T-helper 2 cell treated with Interferon-gamma antibody and Interleukin-4, amounts not matched to agents 5 μg/mL and 100 μg/mL, for 36 hours (primary cell): ENCODE results near the gene TEKT3.

Source experiments
- DNase-seq: peaks from one replicate; pipeline ENCODE4 v3.0.0; 2021; ENCODE audit warnings: low spot score
- H3K27ac Mint-ChIP-seq: one replicate; pipeline ENCODE4 v1.8.0; 2021; ENCODE audit warnings: mild to moderate bottlenecking, mixed read lengths
- H3K27me3 Mint-ChIP-seq: one replicate; pipeline ENCODE4 v1.8.0; 2021; ENCODE audit warnings: low read depth, mixed read lengths
- H3K36me3 Mint-ChIP-seq: one replicate; pipeline ENCODE4 v1.8.0; 2021; ENCODE audit warnings: low read depth, mixed read lengths
- H3K4me1 Mint-ChIP-seq: one replicate; pipeline ENCODE4 v1.8.0; 2021; ENCODE audit warnings: low read depth, mixed read lengths
- H3K4me3 Mint-ChIP-seq: one replicate; pipeline ENCODE4 v1.8.0; 2022; ENCODE audit warnings: mild to moderate bottlenecking, moderate library complexity, mixed read lengths
- H3K9me3 Mint-ChIP-seq: one replicate; pipeline ENCODE4 v1.8.0; 2021; ENCODE audit warnings: mixed read lengths

TEKT3 gene

DNA sequence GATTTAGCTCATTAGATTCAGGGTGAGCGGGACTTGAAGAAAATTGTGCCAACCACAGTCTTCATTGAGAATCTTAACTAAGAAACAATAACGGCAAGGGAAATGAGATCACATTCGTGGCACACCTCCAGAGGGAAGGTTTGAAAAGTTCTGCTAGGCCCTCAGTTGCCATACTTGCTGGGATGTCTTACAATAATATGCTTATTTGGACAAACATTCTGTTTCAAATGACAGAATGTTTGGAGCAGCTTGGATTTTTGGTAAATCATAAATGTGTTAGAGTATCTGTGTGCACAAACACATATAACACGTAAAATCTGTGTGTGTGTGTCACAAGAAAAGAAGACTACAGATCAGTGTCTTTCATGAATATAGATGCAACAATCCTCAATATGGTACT lies 24.6 kb upstream of the TEKT3 start:
- H3K27me3 Mint-ChIP-seq = no peaks in the 10 kb centered on the region
- DNase-seq = no peak
- H3K4me1 Mint-ChIP-seq = no peaks in the 10 kb centered on the region
- no peaks in the 10 kb centered on the region for H3K36me3 Mint-ChIP-seq
- H3K9me3 Mint-ChIP-seq = no peaks in the 10 kb centered on the region
- H3K4me3 Mint-ChIP-seq = no peak overlapping the region
- no peak overlapping the region for H3K27ac Mint-ChIP-seq

- Mint-ChIP-seq H3K36me3 (no peaks in the 10 kb centered on the region), H3K27me3 (no peaks in the 10 kb centered on the region), H3K4me1 (no peaks in the 10 kb centered on the region), H3K27ac (no peak overlapping the region), H3K4me3 (no peak overlapping the region), H3K9me3 (no peaks in the 10 kb centered on the region)
- no peak for DNase-seq
Observed at GRCh38 chr17:15364615-15365014, 23.2 kb upstream of the TEKT3 start.

GRCh38 chr17:15363702-15364101 lies 22.3 kb upstream of the TEKT3 start:
- no peak for DNase-seq

DNA sequence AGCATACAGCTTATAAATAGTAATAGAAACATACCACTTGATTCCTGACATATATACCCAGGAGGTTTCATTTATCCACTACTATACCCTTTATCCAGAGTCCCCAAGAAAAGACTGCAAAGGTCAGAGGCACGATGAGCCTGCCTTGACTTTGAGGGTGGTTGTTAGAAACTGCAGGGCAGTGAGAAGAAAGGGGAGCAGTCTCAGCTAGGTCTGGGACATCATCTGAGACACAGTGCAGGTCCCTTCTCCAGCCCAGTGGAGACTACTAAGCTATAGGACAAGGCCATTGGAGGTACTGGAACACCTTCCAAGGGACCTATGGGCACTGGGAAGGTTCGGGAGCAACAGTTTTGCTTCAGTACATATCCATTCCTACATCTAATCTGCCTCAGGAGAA lies 20.2 kb upstream of the TEKT3 start:
- H3K27ac Mint-ChIP-seq = no peak overlapping the region
- no peaks in the 10 kb centered on the region for H3K27me3 Mint-ChIP-seq
- no peak for DNase-seq
- H3K4me3 Mint-ChIP-seq = no peak overlapping the region
- no peaks in the 10 kb centered on the region for H3K4me1 Mint-ChIP-seq
- no peaks in the 10 kb centered on the region for H3K36me3 Mint-ChIP-seq
- no peaks in the 10 kb centered on the region for H3K9me3 Mint-ChIP-seq

More at GRCh38 chr17:15363702-15364101, 22.3 kb upstream of the TEKT3 start:
- H3K27ac Mint-ChIP-seq = no peak overlapping the region
- H3K4me1 Mint-ChIP-seq = no peaks in the 10 kb centered on the region
- H3K27me3 Mint-ChIP-seq = no peaks in the 10 kb centered on the region
- H3K4me3 Mint-ChIP-seq = no peak overlapping the region
- no peaks in the 10 kb centered on the region for H3K36me3 Mint-ChIP-seq
- no peaks in the 10 kb centered on the region for H3K9me3 Mint-ChIP-seq

DNA sequence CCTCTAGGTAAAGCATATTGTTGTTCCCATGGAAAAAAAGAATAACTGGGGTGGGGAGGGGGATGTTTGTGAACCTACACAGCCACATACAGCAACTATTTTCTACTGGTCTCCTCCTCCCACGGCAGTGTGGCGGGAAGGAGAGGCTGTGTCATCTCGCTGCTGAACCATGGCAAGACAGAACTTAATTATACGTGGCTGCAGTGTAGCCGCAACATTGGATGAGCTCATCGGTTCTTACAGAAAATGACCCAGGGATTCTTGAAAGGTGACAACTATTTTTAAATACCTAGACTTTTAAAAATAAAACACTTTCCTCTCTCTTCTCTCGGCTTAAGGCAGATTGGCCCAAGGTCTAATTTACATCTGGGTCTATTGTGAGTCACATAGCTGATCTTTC lies 19.8 kb upstream of the TEKT3 start:
- Mint-ChIP-seq H3K27me3 (no peaks in the 10 kb centered on the region), H3K27ac (no peak overlapping the region), H3K36me3 (no peaks in the 10 kb centered on the region), H3K4me1 (no peaks in the 10 kb centered on the region), H3K9me3 (no peaks in the 10 kb centered on the region), H3K4me3 (no peak overlapping the region)
- no peak for DNase-seq

- Mint-ChIP-seq H3K4me1 (no peaks in the 10 kb centered on the region), H3K9me3 (no peaks in the 10 kb centered on the region), H3K36me3 (no peaks in the 10 kb centered on the region), H3K27ac (no peak overlapping the region), H3K4me3 (no peak overlapping the region), H3K27me3 (peaks cover 8% of the 10 kb centered on the region)
- DNase-seq = no peak
Observed at GRCh38 chr17:15354256-15354655, 12.9 kb upstream of the TEKT3 start.

DNA sequence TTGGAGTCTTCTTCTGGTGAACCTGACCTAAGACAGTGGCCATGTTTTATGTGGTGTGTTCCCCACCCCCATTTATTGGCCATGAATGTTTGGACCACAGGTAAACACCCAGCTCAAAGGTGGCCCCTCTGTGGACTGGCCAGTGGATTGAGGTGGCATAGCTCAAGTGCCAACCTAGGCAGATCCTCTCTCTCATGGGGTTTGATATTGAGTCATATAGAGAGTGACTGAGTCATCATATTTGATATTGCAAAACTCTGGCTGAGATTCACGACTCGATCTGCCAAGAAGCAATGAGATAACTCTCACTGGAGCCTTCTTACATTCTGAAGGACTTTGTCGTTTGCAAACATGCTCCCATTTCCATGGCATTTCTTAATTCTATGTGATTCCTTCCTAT lies 10.5 kb upstream of the TEKT3 start:
- Mint-ChIP-seq H3K36me3 (no peaks in the 10 kb centered on the region), H3K9me3 (no peaks in the 10 kb centered on the region), H3K27me3 (peaks cover 10% of the 10 kb centered on the region), H3K4me1 (no peaks in the 10 kb centered on the region), H3K4me3 (no peak overlapping the region), H3K27ac (no peak overlapping the region)
- no peak for DNase-seq

GRCh38 chr17:15351478-15351840 lies 10.1 kb upstream of the TEKT3 start:
- H3K27me3 Mint-ChIP-seq = peaks cover 14% of the 10 kb centered on the region
- H3K4me1 Mint-ChIP-seq = no peaks in the 10 kb centered on the region
- DNase-seq = no peak
- H3K36me3 Mint-ChIP-seq = no peaks in the 10 kb centered on the region
- no peak overlapping the region for H3K4me3 Mint-ChIP-seq
- H3K9me3 Mint-ChIP-seq = no peaks in the 10 kb centered on the region
- H3K27ac Mint-ChIP-seq = no peak overlapping the region

DNA sequence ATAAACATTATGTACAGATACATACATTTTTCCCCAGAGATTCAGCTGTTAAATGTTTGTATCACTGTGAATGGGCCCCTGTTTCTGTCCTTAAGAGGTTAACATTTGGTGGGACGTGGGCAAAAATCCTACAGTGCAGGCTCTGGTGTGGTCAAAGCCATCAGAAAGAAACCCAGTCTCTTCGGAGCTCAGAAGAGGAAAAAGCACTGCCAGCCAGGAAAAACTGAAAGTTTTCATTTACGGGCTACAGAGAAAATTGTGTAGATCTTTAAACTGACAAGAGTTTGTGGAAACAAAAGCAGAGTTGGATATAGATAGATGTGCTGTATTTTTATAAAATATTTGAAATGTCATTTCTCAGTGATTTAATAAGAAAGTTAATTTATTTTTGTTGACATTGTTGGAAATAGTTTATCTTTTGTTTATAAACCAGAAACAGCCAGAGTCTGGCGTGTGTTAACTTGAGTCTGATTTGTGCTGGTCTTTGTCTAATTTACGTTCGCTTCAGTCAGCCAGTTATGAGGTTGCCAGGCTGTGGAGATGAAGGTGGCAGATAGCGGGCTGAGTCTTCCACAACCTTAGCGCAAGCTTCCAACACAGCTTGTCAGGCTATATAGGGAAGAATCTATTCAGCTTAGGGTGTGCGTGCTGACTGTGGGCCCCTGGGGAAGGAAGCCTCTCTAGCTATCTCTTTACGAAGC lies 9.5 kb upstream of the TEKT3 start:
- Mint-ChIP-seq H3K4me3 (no peak overlapping the region), H3K27ac (no peak overlapping the region), H3K36me3 (no peaks in the 10 kb centered on the region), H3K4me1 (no peaks in the 10 kb centered on the region), H3K9me3 (no peaks in the 10 kb centered on the region), H3K27me3 (peaks cover 14% of the 10 kb centered on the region)
- DNase-seq = no peak

- Mint-ChIP-seq H3K9me3 (no peaks in the 10 kb centered on the region), H3K4me3 (no peak overlapping the region), H3K4me1 (no peaks in the 10 kb centered on the region), H3K27me3 (peaks cover 18% of the 10 kb centered on the region), H3K36me3 (no peaks in the 10 kb centered on the region), H3K27ac (no peak overlapping the region)
- DNase-seq = no peak
Observed at GRCh38 chr17:15349119-15349518, 7.7 kb upstream of the TEKT3 start.

DNA sequence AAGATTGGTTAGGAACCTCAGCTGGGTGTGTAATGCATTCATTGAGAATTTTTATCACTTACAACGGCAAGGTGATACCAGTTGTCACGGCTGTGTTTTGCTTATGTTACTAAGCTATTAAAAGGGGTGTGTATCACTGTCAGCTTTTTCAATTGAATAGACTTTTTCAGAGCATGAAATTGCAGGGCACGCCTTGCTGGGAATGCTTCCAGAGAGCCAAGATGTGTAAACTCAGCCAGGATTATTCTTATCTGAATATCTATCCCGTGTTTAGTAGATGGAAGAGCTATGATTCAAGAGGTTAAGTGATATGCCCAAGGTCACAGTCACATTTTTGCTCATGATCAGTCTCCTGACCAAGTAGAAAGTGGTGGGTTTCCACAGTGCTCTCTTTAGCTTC lies 6.6 kb upstream of the TEKT3 start:
- Mint-ChIP-seq H3K4me3 (no peak overlapping the region), H3K9me3 (no peaks in the 10 kb centered on the region), H3K4me1 (no peaks in the 10 kb centered on the region), H3K27ac (no peak overlapping the region), H3K36me3 (no peaks in the 10 kb centered on the region), H3K27me3 (peaks cover 27% of the 10 kb centered on the region)
- DNase-seq = no peak

- DNase-seq = no peak
- peaks cover under 1% of the 10 kb centered on the region for H3K4me1 Mint-ChIP-seq
- peaks cover 39% of the 10 kb centered on the region for H3K27me3 Mint-ChIP-seq
- H3K27ac Mint-ChIP-seq = no peak overlapping the region
- H3K4me3 Mint-ChIP-seq = no peak overlapping the region
- H3K9me3 Mint-ChIP-seq = no peaks in the 10 kb centered on the region
- no peaks in the 10 kb centered on the region for H3K36me3 Mint-ChIP-seq
Observed at GRCh38 chr17:15346066-15346595, 4.7 kb upstream of the TEKT3 start.

GRCh38 chr17:15343749-15344148 lies 2.4 kb upstream of the TEKT3 start:
- no peaks in the 10 kb centered on the region for H3K9me3 Mint-ChIP-seq
- peaks cover 51% of the 10 kb centered on the region for H3K27me3 Mint-ChIP-seq
- no peak overlapping the region for H3K4me3 Mint-ChIP-seq
- H3K27ac Mint-ChIP-seq = no peak overlapping the region
- DNase-seq = no peak
- no peaks in the 10 kb centered on the region for H3K36me3 Mint-ChIP-seq
- peaks cover 4% of the 10 kb centered on the region for H3K4me1 Mint-ChIP-seq

DNA sequence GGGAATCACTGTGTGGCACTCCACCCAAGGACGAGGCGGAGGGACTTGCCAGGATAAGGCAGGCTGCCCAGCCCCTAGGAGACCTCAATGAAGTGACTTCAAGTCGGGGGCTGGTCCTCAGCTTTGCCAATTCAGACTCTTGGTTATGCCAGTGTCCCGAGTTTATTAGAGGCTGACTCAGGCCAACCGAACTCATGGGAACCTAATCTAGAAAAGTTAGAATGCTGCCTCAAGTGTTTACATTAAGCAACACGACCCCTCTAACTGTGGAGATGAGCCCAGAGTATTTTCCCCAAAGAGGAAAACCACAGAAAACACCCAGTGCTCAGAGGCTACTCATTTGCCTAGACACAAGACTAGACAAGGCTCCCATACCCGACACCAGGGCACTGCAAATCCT lies 1.1 kb upstream of the TEKT3 start:
- Mint-ChIP-seq H3K4me1 (peaks cover 4% of the 10 kb centered on the region), H3K27ac (no peak overlapping the region), H3K36me3 (no peaks in the 10 kb centered on the region), H3K4me3 (no peak overlapping the region), H3K9me3 (no peaks in the 10 kb centered on the region), H3K27me3 (peaks cover 51% of the 10 kb centered on the region)
- DNase-seq = no peak

DNA sequence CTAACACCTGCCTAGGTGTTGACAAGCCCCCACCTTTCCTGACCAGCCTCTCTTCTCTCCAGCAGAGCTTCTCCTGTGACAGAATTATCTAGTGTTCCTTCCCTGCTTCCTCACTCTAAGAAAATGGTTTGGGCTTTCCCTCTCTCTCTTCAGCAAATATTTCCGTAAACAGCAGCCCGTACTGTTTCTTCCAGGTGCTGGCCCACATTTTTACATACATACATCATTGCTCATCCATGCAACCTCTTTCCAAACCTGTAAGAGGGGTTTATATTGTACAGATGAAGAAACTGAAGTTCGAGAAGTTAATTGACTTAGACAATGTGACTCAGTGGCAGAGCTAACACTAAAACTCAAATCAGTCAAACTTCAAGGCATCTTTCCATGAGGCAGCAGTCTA lies 569 bp upstream of the TEKT3 start:
- no peaks in the 10 kb centered on the region for H3K9me3 Mint-ChIP-seq
- H3K27ac Mint-ChIP-seq = no peak overlapping the region
- peaks cover 54% of the 10 kb centered on the region for H3K27me3 Mint-ChIP-seq
- H3K4me3 Mint-ChIP-seq = no peak overlapping the region
- no peaks in the 10 kb centered on the region for H3K36me3 Mint-ChIP-seq
- no peak for DNase-seq
- H3K4me1 Mint-ChIP-seq = peaks cover 4% of the 10 kb centered on the region
